ENCODE data around the gene ZMIZ2. TPM values are rescaled to one million over a fixed set of nuclear protein-coding genes. Genes with fewer than 3 reads are reported as not detected.

The ZMIZ2 gene
- polyA plus RNA-seq, 1 donor (not counting 4 experiments of a cell fraction or from before 2014, with no cell fraction given): 3.2 TPM

- H3K27me3 ChIP-seq (ENCODE audit: control insufficient read depth, extremely low read depth, insufficient read depth, low read length): no peaks in the 10 kb centered on the region
- dilution Hi-C loops (cut with MboI; ENCODE audit: extremely low pct_ligation_motif_present, low sequenced_read_pairs): no loop called here
- DNase-seq (ENCODE audit: low read depth, low spot score): no peak
Measured at GRCh38 chr7:44793919-44794318, 45.3 kb downstream of the ZMIZ2 start.

GRCh38 chr7:44794331-44794730 lies 45.7 kb downstream of the ZMIZ2 start:
- Histone ChIP-seq H3K36me3 (ENCODE audit: control insufficient read depth in 2 of 2, extremely low read depth in 1 of 2, insufficient read depth in 2 of 2, low read length in 2 of 2) (peaks cover 3 to 13% of the 10 kb centered on the region in 2 experiments), H2AFZ (ENCODE audit: control insufficient read depth, low read length) (no peak overlapping the region), H3K4me2 (ENCODE audit: control insufficient read depth, extremely low read depth, insufficient read depth, low read depth, low read length) (no peak overlapping the region), H4K20me1 (ENCODE audit: control insufficient read depth, extremely low read depth, insufficient read depth, low read length) (peaks cover 12% of the 10 kb centered on the region), H3K27me3 (ENCODE audit: control insufficient read depth, extremely low read depth, insufficient read depth, low read length) (no peaks in the 10 kb centered on the region), H3K4me3 (ENCODE audit: control insufficient read depth in 2 of 3, extremely low read depth in 1 of 3, insufficient read depth in 2 of 3, low read depth in 1 of 3, low read length in 3 of 3) (no peak overlapping the region), H3K9me3 (ENCODE audit: control insufficient read depth, low read depth, low read length) (no peaks in the 10 kb centered on the region), H3K27ac (ENCODE audit: control insufficient read depth, insufficient read depth, low read length) (no peak overlapping the region), H3K79me2 (ENCODE audit: control insufficient read depth, insufficient read depth, low read length) (peaks cover 25% of the 10 kb centered on the region), H3K4me1 (ENCODE audit: control insufficient read depth, extremely low read depth, insufficient read depth, low read length) (peaks cover 10% of the 10 kb centered on the region), H3K9me1 (ENCODE audit: control insufficient read depth, extremely low read depth, insufficient read depth, low read length) (no peaks in the 10 kb centered on the region), H3K9ac (ENCODE audit: control insufficient read depth, extremely low read depth, insufficient read depth, low read length) (no peak overlapping the region)
- dilution Hi-C loops (cut with MboI; ENCODE audit: extremely low pct_ligation_motif_present, low sequenced_read_pairs): no loop called here
- DNase-seq (ENCODE audit: low read depth, low spot score): no peak
- TF ChIP-seq CTCF (optimal IDR thresholded peaks at IDR 0.05 in 1 of 3, IDR thresholded peaks at IDR 0.05 in 1 of 3, conservative IDR thresholded peaks at IDR 0.05 in 1 of 3; ENCODE audit: extremely low read depth in 1 of 3, insufficient read depth in 2 of 3, low read length in 3 of 3) (no peak), EZH2 (IDR thresholded peaks at IDR 0.05; ENCODE audit: low read length) (no peak)
- FAIRE-seq: no peak

More at GRCh38 chr7:44793919-44794318, 45.3 kb downstream of the ZMIZ2 start:
- H3K4me3 ChIP-seq (ENCODE audit: control insufficient read depth in 2 of 3, extremely low read depth in 1 of 3, insufficient read depth in 2 of 3, low read depth in 1 of 3, low read length in 3 of 3): no peak overlapping the region
- no peak for FAIRE-seq
- peaks cover 7% of the 10 kb centered on the region for H3K4me1 ChIP-seq (ENCODE audit: control insufficient read depth, extremely low read depth, insufficient read depth, low read length)
- no peak overlapping the region for H3K4me2 ChIP-seq (ENCODE audit: control insufficient read depth, extremely low read depth, insufficient read depth, low read depth, low read length)
- H4K20me1 ChIP-seq (ENCODE audit: control insufficient read depth, extremely low read depth, insufficient read depth, low read length): peaks cover 12% of the 10 kb centered on the region
- H3K79me2 ChIP-seq (ENCODE audit: control insufficient read depth, insufficient read depth, low read length): peaks cover 23% of the 10 kb centered on the region
- no peak overlapping the region for H3K9ac ChIP-seq (ENCODE audit: control insufficient read depth, extremely low read depth, insufficient read depth, low read length)
- no peak overlapping the region for H3K27ac ChIP-seq (ENCODE audit: control insufficient read depth, insufficient read depth, low read length)
- peaks cover 3 to 11% of the 10 kb centered on the region in 2 experiments for H3K36me3 ChIP-seq (ENCODE audit: control insufficient read depth in 2 of 2, extremely low read depth in 1 of 2, insufficient read depth in 2 of 2, low read length in 2 of 2)
- no peaks in the 10 kb centered on the region for H3K9me1 ChIP-seq (ENCODE audit: control insufficient read depth, extremely low read depth, insufficient read depth, low read length)
- no peak for TF ChIP-seq CTCF (optimal IDR thresholded peaks at IDR 0.05 in 1 of 3, IDR thresholded peaks at IDR 0.05 in 1 of 3, conservative IDR thresholded peaks at IDR 0.05 in 1 of 3; ENCODE audit: extremely low read depth in 1 of 3, insufficient read depth in 2 of 3, low read length in 3 of 3)
- TF ChIP-seq EZH2 (IDR thresholded peaks at IDR 0.05; ENCODE audit: low read length): no peak
- H2AFZ ChIP-seq (ENCODE audit: control insufficient read depth, low read length): no peak overlapping the region
- no peaks in the 10 kb centered on the region for H3K9me3 ChIP-seq (ENCODE audit: control insufficient read depth, low read depth, low read length)

All from keratinocyte (primary cell).